GM18519 (cell line): ENCODE data around the gene MARK4.
"Not testable (repeated sequence)": the region's sequence is repeated elsewhere in the genome, so short reads cannot be mapped to it uniquely, and the experiment has no call there.

ENCODE experiments used
- ATAC-seq: cut with Tn5 transposase; IDR thresholded peaks from one replicate; pipeline ENCODE4 v1.9.1; 2021; ENCODE audit warnings: mild to moderate bottlenecking, moderate library complexity; ENCODE audit not compliant: unreplicated experiment, low FRiP score

MARK4 gene

GRCh38 chr19:45334881-45335280, 83.8 kb downstream of the MARK4 start:
- ATAC-seq, result not testable (repeated sequence)

- no peak for ATAC-seq
Observed at GRCh38 chr19:45336696-45337251, 85.7 kb downstream of the MARK4 start.

GRCh38 chr19:45339629-45340028, 88.6 kb downstream of the MARK4 start:
- ATAC-seq, result no peak

- no peak for ATAC-seq
Observed at GRCh38 chr19:45340232-45340898, 89.3 kb downstream of the MARK4 start, which contains the start of gene KLC3. KLC3 (plus strand) TSS chr19:45340750; CDS start chr19:45345542, 4,792 bp downstream.

GRCh38 chr19:45340899-45341453, 89.9 kb downstream of the MARK4 start:
- ATAC-seq, result no peak

GRCh38 chr19:45342911-45343310, 91.8 kb downstream of the MARK4 start:
- no peak for ATAC-seq

GRCh38 chr19:45344621-45345505, 93.8 kb downstream of the MARK4 start:
- ATAC-seq, result no peak

- no peak for ATAC-seq
Observed at GRCh38 chr19:45345506-45345860, 94.4 kb downstream of the MARK4 start.

- no peak for ATAC-seq
Observed at GRCh38 chr19:45346449-45346848, 95.4 kb downstream of the MARK4 start.

- no peak for ATAC-seq
Observed at GRCh38 chr19:45347570-45348366, 96.7 kb downstream of the MARK4 start.

- ATAC-seq, result no peak
Observed at GRCh38 chr19:45348367-45349125, 97.5 kb downstream of the MARK4 start.

- ATAC-seq, result no peak
Observed at GRCh38 chr19:45349126-45349415, 98.0 kb downstream of the MARK4 start.

GRCh38 chr19:45349430-45349941, 98.4 kb downstream of the MARK4 start:
- ATAC-seq, result no peak

- ATAC-seq, result no peak
Observed at GRCh38 chr19:45350477-45351058, 99.5 kb downstream of the MARK4 start.

GRCh38 chr19:45351401-45351952, 100.4 kb downstream of the MARK4 start:
- ATAC-seq, result no peak

GRCh38 chr19:45352062-45352461, 101.0 kb downstream of the MARK4 start:
- no peak for ATAC-seq

GRCh38 chr19:45352471-45352870, 101.4 kb downstream of the MARK4 start:
- no peak for ATAC-seq

- ATAC-seq, result no peak
Observed at GRCh38 chr19:45352914-45353796, 102.1 kb downstream of the MARK4 start.
